HG03039 (cell line): Measurements from ENCODE around the gene SEPTIN2.
"Not testable (repeated sequence)": the region's sequence is repeated elsewhere in the genome, so short reads cannot be mapped to it uniquely, and the experiment has no call there.

Experiments used
- ATAC-seq: cut with Tn5 transposase; IDR thresholded peaks from one replicate; pipeline ENCODE4 v1.9.1; 2021; ENCODE audit warnings: mild to moderate bottlenecking, moderate library complexity; ENCODE audit not compliant: unreplicated experiment

SEPTIN2 gene

DNA sequence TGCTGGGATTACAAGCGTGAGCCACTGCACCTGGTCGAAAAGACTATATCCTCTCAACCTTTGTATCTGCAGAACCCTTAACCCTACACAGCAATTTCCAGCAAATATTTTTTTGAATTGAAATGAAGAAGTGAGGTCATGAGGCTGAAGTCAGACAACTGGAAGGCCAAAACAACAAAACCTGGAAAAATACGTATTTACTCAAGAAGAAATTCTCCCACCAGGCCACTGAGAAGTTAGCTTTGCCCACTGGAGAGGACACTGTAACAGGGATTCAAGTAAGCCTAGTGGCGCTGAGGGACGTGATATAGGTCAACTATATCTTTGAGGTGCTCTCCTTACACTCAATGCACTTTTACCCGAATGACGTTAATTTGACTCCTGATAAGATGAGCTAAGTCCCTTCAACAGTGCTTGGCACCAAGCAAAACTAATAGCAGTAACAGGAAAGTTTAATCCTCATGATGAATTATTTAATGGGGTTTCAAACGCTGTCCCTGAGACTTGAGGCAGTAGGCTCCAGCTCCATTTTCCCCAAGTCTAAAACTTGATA, 2.1 kb upstream of the SEPTIN2 start:
- no peak for ATAC-seq

DNA sequence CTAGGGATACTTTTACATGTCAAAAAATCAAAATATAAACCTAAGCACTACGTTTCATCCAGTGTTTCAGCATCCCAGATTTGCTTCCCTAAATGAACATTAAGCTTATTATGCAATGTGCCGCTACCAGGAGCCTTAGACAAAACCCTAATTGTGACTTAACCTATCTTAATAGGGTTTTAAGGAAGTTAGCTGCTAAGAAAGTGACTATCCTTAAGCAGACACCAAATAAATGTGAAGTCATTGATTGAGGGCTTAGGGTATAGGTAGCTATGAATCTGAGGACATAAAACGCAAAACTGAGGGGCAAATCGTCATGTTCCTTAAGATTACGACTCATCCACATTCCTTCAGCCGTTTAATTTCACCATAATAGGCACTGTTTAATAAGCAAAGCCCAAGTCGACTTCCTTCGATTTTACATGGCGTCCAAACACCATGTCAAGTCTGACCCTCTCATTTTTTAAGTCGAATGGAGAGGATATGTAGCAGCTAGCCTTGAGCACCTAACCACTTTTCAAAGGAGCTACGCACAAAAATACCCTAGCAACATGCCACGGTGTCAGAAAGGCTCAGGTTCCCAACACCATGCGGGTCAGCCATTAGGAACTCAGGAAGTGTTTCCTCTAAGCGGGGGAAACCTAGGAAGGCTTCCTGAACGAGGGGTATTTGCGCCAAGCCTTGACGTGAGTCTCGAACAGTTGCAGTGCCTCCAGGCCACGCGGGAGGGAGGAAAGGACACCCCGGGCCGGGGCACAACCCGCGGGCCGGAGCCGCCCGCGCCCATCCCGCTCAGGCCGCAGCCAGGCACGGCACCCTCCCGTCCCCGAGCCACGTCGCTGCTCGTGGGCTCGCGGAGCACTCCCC, 1.3 kb upstream of the SEPTIN2 start:
- ATAC-seq, result no peak

DNA sequence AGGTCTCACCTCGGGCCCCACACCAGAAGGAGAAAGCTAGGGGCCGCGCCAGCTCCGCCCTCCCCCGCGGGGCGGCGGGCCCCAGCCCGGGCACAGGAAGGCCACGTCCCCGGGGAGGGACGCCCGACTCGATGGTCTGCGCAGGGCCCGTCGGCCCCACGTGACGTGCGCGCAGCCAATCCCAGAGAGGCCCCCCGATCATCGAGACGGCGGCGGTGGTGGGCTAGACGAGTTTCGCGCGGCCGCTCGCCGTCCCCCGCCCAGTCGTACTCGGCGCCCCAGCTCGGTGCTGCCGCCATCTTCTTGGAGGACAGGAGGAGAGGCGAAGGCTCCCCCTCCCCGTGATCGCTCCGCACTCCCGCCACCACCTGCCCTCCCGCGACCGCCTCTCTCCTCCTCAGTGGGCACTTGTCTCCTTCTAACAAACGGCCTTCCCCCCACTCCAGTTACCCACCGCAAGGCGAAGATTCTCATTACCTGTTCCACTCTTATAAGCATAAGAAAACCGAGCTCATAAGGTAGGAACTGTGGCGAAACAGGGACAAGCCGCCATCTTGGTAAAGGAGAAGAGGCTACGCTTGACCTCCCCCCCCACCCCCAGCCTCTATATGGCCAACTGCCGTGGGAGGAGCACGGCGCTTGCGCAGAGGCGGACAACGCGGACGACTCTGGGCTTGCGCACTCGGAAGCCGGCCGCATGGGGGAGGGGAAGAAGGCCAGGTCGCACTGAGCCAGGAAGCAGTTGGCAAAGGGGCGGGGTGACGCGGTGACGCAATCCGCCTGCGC, 439 bp upstream of the SEPTIN2 start, which contains the start of gene HDLBP:
TSS of gene HDLBP (minus strand) at position 580 of the 786 bp plus-strand sequence. CDS start 48,803 bp downstream, outside the sequence.
- peak; percentile 57 for ATAC-seq

DNA sequence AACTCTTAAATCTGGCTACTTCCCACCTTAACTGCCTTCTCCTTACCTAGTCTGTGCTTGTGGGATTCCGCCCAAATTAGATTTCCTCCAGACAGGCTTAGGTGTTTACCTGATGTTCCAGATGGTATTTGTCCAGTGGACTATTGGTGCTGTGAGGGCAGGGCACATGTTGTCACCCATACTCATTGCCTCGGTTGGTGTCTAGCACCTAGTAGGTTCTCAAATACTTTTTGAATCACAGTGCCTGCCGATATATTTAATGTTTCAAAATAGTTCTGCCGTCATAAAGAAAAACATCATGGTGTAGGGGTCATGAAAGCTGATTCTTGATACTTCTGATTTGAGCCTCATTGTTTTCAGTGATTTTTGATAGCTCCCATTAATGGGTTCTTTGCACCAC, 1.1 kb downstream of the SEPTIN2 start:
- ATAC-seq, result no peak

DNA sequence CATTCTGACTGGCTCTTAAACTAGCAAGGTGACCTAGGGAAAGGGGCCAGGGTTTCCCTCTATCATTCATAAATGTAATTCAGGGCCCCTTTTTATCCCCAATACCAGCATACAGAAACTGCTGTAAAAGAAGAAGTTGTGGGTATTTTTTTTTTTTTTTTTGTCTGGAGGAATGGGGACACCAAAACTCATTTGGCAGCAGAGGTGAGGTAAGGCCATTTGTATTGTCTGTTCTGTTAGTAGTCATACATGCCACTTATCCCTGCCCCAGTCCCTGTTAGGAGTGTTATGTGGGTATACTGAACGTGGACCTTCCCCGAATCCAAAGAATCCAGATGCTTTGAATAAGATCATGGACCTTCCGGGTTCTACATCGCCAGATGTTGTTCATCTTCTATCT, 1.7 kb downstream of the SEPTIN2 start:
- ATAC-seq, result no peak

DNA sequence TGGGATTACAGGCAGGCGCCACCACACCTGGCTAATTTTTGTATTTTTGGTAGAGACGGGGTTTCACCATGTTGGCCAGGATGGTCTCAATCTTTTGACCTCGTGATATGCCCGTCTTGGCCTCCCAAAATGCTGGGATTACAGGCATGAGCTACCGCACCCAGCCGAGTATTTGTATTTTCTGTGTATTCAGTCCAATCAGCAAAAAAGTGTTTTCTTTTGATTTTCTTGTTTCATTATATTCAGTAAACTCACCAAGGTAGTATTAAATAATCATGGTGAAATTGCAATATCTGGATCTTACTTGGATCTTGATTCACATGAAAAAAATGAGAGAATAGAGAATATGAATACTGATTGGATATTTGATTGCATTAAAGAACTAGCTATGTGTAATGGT, 3.1 kb downstream of the SEPTIN2 start:
- ATAC-seq, result not testable (repeated sequence)

DNA sequence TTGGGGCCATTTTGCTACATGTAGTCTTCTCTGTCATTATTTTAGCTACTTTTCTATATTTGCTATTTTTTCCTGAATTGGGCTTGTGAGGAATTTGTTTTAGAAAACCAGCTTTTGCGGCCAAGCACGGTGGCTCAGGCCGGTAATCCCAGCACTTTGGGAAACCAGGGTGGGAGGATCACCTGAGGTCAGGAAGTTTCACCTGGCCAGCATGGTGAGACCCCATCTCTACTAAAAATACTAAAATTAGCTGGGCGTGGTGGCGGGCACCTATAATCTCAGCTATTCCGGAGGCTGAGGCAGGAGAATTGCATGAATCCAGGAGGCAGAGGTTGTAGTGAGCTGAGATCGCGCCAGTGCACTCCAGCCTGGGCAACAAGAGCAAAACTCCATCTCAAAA, 4.7 kb downstream of the SEPTIN2 start:
- ATAC-seq, result no peak

DNA sequence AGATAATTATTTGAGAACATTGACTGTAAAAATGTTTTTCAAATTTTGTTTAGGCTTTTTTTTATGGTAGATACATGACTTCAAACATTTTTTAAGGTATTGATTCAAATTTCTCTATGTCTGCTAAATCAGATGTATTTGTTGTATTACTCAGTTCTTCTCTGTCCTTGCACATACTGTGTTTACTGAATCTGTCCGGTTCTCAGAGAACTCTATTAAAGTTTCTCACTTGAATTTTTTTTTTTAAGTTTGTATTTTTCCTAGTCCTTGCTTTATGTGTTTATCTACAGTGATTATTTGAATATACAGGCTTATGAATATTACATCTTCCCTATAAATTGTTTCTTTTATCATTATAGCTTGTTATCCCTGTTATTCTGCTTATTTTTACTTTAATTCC, 5.3 kb downstream of the SEPTIN2 start:
- ATAC-seq, result no peak

DNA sequence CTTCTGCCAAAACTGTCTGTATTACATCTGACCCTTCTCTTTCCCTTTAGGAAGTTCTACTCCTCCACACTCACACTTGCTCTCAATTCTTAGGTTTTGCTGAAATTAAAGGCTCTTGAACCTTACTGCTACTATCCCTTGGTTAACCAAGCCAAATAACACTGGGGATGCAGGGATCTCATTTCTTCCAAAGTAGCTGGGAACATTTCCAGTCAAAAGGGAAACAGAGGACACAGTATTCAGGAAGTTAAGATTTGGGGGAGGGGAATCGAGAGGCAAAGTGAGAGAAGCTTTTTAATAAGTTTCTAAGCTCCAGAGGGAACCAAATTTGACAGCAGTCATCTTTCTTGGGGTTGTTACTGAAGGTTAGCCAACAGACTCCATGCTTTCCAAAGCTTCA, 6.2 kb downstream of the SEPTIN2 start:
- no peak for ATAC-seq

DNA sequence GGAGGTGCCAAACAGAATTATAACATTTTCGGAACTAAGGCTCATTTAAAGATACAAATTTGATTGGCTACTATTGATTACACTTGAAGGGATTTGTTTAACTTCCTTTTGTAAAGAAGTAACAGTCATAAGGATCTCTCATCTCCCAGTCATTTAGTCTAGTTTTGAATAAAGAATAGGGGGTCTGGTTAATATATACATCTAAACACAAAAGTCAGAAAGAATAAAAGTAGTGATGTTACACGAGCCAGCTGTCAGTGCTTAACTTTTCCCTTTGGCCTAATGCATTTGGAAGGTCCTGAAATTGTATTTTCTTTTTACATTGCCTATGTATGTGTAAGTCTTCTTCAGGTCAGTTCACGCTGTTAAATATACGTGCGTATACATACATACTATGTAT, 8.1 kb downstream of the SEPTIN2 start:
- no peak for ATAC-seq

DNA sequence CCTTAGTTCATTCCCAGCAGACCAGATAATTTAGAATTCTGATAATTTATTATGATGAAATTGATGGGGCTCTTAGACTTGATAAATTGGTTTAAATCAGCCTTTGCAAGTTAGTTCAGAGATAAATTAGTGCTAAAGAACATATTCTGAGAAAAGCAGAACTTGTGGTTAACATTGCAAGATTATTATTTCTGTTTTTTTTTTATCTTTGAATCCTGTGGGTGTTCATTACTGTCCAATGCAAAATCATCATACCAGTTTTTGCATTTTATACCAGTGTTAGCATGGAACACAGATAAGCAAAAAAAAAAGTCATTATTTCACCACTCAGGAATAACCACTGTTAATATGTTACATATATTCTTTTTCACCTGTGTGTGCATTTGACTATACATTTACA, 9.1 kb downstream of the SEPTIN2 start:
- ATAC-seq, result no peak

DNA sequence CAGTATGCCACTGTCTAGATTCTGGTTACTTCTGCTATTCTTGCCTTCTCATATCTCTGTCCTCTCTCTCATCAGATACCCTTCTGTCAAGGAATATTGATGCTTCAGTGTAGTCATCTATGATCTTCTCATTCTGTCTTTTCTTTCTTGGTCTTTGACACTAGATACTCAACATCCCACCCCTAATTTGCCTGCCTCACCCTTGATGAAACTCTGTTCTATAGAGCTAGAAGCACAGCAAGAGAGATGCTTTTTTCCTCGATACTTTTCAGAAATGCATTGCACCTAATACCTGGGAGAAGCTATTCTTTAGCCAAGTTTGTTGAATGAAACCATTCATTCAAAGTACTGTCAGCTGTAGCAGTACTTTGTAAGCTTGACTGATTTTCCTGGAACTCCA, 9.5 kb downstream of the SEPTIN2 start:
- no peak for ATAC-seq

DNA sequence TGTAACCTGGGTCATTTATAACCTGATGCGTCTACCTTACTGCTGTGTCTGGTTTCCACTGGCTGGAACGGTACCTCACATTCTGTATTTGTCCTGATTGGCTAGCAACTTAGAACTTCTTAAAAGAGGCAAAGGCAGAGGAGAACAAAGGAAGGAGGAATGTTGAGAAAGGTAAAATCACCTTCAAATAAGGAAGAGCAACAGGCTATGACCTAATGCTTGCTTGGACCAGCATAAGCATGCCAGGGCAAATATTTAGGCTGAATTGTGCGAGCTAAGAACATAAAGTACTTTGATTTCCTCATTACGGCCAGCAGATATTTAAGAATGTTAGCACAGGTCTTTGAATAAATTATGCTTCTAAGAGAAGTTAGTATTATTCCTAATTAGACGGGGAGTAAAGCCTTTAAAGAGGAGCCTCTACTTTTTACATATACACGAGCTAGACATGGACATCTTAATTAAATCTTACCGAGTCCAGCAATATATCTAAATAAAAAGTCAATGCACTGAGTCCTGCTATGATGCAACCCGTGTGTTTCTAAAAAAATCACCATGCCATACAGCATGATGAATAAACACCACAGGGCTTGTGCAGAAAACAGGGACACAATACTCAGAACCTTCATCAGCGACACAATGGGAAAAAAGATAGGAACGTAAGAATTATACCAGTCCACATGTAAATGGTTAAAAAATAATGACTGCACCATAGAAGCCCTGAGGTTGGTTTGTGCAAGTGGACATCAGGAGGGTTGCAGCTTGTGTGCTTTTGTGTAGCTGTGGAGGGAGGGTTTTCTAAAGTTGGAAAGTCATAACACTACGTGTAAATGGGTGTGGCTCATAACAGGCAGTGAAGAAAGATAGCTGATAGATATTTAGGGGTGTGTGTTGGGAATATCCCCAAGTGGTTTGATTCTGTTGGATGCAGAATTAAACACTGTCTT, 14.2 kb downstream of the SEPTIN2 start:
- no peak for ATAC-seq

DNA sequence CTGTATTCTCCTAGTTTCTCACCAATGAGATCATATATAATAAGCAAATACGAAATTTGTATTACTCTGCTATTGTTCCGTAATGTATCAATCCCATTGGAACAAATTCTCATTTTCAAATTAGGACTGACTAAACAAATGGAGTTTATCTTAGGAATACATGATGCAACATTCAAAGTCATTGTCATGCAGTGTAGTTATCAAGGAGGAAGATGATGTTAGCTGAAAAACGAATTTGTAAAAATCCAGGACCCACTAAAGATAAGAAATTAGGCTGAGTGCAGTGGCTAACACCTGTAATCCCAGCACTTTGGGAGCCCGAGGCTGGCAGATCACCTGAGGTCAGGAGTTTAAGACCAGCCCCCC, 14.9 kb downstream of the SEPTIN2 start:
- no peak for ATAC-seq

DNA sequence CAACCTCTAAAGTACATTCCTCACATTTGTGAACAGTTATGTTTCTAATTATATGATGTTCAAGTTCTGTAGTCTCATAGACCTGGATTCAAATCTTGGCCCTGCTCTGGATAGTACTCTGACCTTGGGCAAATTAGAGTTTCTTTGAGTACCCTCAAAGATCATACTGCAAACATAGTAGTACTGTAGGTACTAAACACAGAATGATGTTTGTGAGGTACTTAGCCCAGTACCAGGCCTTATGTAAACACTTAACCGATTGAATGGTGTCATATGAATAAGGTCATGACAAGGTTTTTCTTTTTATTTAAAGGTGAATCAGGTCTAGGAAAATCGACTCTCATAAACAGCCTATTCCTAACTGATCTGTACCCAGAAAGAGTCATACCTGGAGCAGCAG, 19.1 kb downstream of the SEPTIN2 start:
- no peak for ATAC-seq

DNA sequence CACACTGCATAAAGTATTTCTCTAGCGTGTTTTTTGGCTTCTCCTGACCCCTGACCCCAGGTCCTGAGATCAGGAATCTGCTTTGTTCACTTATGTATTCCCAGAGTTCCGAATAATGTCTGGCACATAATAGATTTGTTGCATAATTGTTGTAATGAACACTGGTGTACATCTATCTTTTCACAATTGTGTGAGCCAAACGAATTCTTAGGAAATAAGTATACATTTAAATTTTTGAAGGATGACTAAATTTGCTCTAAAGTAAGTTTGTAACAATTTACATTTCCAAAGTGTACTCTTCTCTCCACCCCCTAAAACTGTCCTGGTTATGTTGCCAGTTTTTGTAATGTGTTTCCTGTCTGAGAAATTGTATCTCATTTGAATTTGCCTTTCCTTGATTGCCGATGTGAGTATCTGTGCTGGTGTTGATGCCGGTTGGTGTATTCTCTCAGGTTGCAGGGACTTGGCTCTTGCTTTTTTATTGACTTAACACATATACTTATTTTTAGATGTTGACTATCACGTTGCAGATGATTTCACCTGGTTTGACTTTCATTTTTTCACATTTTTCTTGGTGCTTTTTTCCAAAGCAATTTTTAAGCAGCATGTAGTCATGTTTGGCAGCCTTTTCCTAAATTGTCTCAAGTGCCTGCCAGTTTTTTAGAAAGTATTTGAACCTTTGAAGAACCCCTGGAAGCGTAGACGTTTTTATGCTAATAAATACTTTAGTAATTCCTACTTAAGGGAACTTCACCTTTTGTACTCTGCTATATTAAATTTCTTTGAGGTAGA, 24.3 kb downstream of the SEPTIN2 start:
- no peak for ATAC-seq

DNA sequence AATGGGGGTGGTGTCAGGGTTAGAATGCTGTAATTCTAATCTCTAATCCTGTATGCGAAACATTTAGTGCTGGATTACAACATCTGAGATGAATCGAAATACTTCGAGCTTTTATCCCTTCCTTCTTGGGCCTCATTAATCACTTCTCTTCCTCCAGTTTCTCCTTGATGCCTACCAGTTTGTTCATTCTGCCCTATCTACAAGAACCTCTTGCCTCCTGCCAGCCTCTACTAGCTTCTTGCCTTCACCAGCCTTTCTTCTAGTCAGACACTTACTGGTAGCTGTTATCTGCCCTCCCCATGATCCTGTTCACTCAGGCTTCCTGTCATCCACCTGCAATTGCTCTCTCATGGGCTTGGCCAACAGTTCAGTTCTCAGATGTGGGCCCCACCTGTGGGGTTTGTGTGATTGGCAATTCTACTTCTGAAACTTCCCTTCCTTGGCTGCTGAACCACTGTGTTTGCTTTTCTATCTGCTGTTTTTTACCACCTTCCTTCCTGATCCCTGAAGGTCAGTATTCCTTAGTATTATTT, 25.0 kb downstream of the SEPTIN2 start:
- no peak for ATAC-seq

DNA sequence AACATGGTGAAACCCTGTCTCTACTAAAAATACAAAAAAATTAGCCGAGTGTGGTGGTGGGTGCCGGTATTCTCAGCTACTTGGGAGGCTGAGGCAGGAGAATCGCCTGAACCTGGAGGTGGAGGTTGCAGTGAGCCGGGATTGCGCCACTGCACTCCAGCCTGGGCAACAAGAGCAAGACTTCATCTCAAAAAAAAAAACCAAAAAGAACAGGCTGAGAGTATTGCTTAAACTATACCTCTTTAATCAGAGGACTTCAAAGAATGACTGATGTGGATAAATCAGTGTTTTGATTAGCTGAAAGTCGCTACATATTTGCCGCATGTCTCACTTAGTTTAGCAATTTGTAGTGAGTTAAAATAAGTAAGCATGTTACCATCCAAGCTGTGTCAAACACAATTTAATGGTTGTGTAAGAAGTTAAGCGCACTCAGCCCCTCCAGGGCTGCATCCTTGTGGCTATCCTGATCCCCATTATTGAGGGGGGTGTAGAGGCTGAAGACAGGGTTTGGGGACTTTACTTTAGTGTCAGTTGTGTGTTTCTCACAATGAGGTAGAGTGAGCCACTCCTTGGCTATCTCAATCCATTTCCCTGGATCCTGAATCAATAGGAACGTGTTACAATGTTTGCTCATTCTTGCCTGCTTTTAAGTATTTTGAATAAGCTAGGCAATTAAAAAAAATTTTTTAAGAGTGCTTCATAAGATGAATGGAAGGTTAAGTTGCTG, 29.4 kb downstream of the SEPTIN2 start:
- ATAC-seq, result no peak

DNA sequence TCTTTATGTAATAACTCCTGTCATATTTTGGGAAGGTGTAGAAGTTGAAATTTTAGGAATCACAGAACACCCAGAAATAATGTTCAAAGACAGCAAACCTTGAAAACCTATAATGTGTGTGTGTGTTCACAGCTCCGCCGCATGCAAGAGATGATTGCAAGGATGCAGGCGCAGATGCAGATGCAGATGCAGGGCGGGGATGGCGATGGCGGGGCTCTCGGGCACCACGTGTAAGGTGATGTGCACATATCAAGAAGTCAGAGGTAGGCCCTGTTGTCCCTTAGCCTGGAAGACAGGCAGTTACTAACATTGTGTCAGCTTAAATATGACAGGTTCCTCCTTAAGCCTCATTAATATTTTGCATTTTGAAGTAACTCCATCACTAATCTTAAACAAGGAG, 34.2 kb downstream of the SEPTIN2 start:
- ATAC-seq, result no peak
